DMS53 (cell line): ENCODE results near the gene NR2C2.
"Not testable (repeated sequence)": the region's sequence is repeated elsewhere in the genome, so short reads cannot be mapped to it uniquely, and the experiment has no call there.

ENCODE experiments used
- DNase-seq: peaks from one replicate; lab custom pipeline; 2025; lab: John Stamatoyannopoulos, UW

The NR2C2 gene

GRCh38 chr3:14959359-14959943 is 12.1 kb downstream of the NR2C2 start:
- no peak for DNase-seq

GRCh38 chr3:14962762-14963161 is 15.4 kb downstream of the NR2C2 start:
- DNase-seq: no peak

GRCh38 chr3:14967285-14967684 is 19.9 kb downstream of the NR2C2 start:
- DNase-seq: no peak

GRCh38 chr3:14969671-14970070 is 22.3 kb downstream of the NR2C2 start:
- no peak for DNase-seq

GRCh38 chr3:14976317-14976716 is 28.9 kb downstream of the NR2C2 start:
- DNase-seq: no peak

- DNase-seq: no peak
These were observed 33.3 kb downstream of the NR2C2 start for GRCh38 chr3:14980689-14981088.

- no peak for DNase-seq
These were observed 37.3 kb downstream of the NR2C2 start for GRCh38 chr3:14984581-14985113.

- DNase-seq: peak; percentile 16
These were observed 41.6 kb downstream of the NR2C2 start for GRCh38 chr3:14988988-14989394.

GRCh38 chr3:14989943-14990779 is 42.8 kb downstream of the NR2C2 start:
- peak; percentile 60 for DNase-seq

GRCh38 chr3:14990780-14991148 is 43.4 kb downstream of the NR2C2 start:
- no peak for DNase-seq

- DNase-seq: peak; percentile 28
These were observed 43.9 kb downstream of the NR2C2 start for GRCh38 chr3:14991151-14991742.

GRCh38 chr3:14991818-14992612 is 44.6 kb downstream of the NR2C2 start:
- no peak for DNase-seq

- DNase-seq: no peak
These were observed 50.6 kb downstream of the NR2C2 start for GRCh38 chr3:14997941-14998340.

GRCh38 chr3:14999182-14999581 is 51.8 kb downstream of the NR2C2 start:
- DNase-seq: not testable (repeated sequence)

- DNase-seq: peak; percentile 57
These were observed 60.3 kb downstream of the NR2C2 start for GRCh38 chr3:15007681-15008141.

GRCh38 chr3:15009167-15009566 is 61.8 kb downstream of the NR2C2 start:
- peak; percentile 0 for DNase-seq

- DNase-seq: no peak
These were observed 63.3 kb downstream of the NR2C2 start for GRCh38 chr3:15010664-15011063.

GRCh38 chr3:15011174-15011573 is 63.8 kb downstream of the NR2C2 start:
- DNase-seq: no peak

- no peak for DNase-seq
These were observed 67.4 kb downstream of the NR2C2 start for GRCh38 chr3:15014606-15015328.

GRCh38 chr3:15015456-15015855 is 68.1 kb downstream of the NR2C2 start:
- DNase-seq: no peak

GRCh38 chr3:15017191-15017590 is 69.8 kb downstream of the NR2C2 start:
- DNase-seq: no peak
